ENCODE measurements around the gene PPP1R37. TPM values are rescaled to one million over a fixed set of nuclear protein-coding genes. Genes with fewer than 3 reads are reported as not detected.

PPP1R37 gene
- 20.4 and 20.5 TPM in 2 replicates for total RNA-seq

GRCh38 chr19:45092747-45093678, at the start of gene PPP1R37:
TSS of gene PPP1R37 (plus strand) at chr19:45093179. CDS start at chr19:45093326, 147 bp downstream.
- intact Hi-C loops (cut with micrococcal nuclease) = loop anchor here (1.0 to 5.0 kb wide), 8 partner anchors 24 to 624 kb away; partner anchors contain the start of genes CLASRP, POLR1G, PPP1R13L and TOMM40
- H3K9me3 Mint-ChIP-seq = peaks cover 3% of the 10 kb centered on the region
- H3K27ac Mint-ChIP-seq = peak within 1 kb of the TSS; percentile 97
- peak within 1 kb of the TSS; percentile 84 for H3K4me3 Mint-ChIP-seq
- peaks cover 18% of the 10 kb centered on the region for H3K36me3 Mint-ChIP-seq (ENCODE audit: low read depth)
- peak; percentile 92 for DNase-seq (ENCODE audit: low spot score)
- H3K4me1 Mint-ChIP-seq (ENCODE audit: low read depth) = peaks cover 46% of the 10 kb centered on the region
- no peaks in the 10 kb centered on the region for H3K27me3 Mint-ChIP-seq (ENCODE audit: insufficient read depth)

- H3K36me3 Mint-ChIP-seq (ENCODE audit: low read depth) = peaks cover 30% of the 10 kb centered on the region
- no peak for DNase-seq (ENCODE audit: low spot score)
- H3K4me3 Mint-ChIP-seq = no peak overlapping the region
- intact Hi-C loops (cut with micrococcal nuclease) = no loop called here
- H3K4me1 Mint-ChIP-seq (ENCODE audit: low read depth) = peaks cover 37% of the 10 kb centered on the region
- H3K27ac Mint-ChIP-seq = no peak overlapping the region
- no peaks in the 10 kb centered on the region for H3K9me3 Mint-ChIP-seq
- no peaks in the 10 kb centered on the region for H3K27me3 Mint-ChIP-seq (ENCODE audit: insufficient read depth)
Measured at GRCh38 chr19:45045671-45046353, 47.2 kb upstream of the PPP1R37 start.

- H3K27me3 Mint-ChIP-seq (ENCODE audit: insufficient read depth) = no peaks in the 10 kb centered on the region
- H3K4me3 Mint-ChIP-seq = no peak overlapping the region
- H3K27ac Mint-ChIP-seq = no peak overlapping the region
Measured at GRCh38 chr19:45046355-45046754, 46.6 kb upstream of the PPP1R37 start.

GRCh38 chr19:45047188-45047797, 45.7 kb upstream of the PPP1R37 start:
- Mint-ChIP-seq H3K27me3 (ENCODE audit: insufficient read depth) (no peaks in the 10 kb centered on the region), H3K4me1 (ENCODE audit: low read depth) (peaks cover 26% of the 10 kb centered on the region), H3K27ac (peak overlapping the region; percentile 71), H3K4me3 (peak overlapping the region; percentile 68), H3K9me3 (no peaks in the 10 kb centered on the region), H3K36me3 (ENCODE audit: low read depth) (peaks cover 21% of the 10 kb centered on the region)
- intact Hi-C loops (cut with micrococcal nuclease) = no loop called here
- DNase-seq (ENCODE audit: low spot score) = no peak

More at GRCh38 chr19:45046355-45046754, 46.6 kb upstream of the PPP1R37 start:
- Mint-ChIP-seq H3K4me1 (ENCODE audit: low read depth) (peaks cover 35% of the 10 kb centered on the region), H3K9me3 (no peaks in the 10 kb centered on the region), H3K36me3 (ENCODE audit: low read depth) (peaks cover 27% of the 10 kb centered on the region)
- no peak for DNase-seq (ENCODE audit: low spot score)
- intact Hi-C loops (cut with micrococcal nuclease) = no loop called here

- Mint-ChIP-seq H3K4me3 (no peak overlapping the region), H3K36me3 (ENCODE audit: low read depth) (peaks cover 28% of the 10 kb centered on the region), H3K9me3 (no peaks in the 10 kb centered on the region), H3K27ac (no peak overlapping the region), H3K4me1 (ENCODE audit: low read depth) (peaks cover 26% of the 10 kb centered on the region), H3K27me3 (ENCODE audit: insufficient read depth) (no peaks in the 10 kb centered on the region)
- no peak for DNase-seq (ENCODE audit: low spot score)
- intact Hi-C loops (cut with micrococcal nuclease) = no loop called here
Measured at GRCh38 chr19:45049073-45049736, 43.8 kb upstream of the PPP1R37 start.

GRCh38 chr19:45050036-45050435, 42.9 kb upstream of the PPP1R37 start:
- intact Hi-C loops (cut with micrococcal nuclease) = no loop called here
- no peak for DNase-seq (ENCODE audit: low spot score)
- H3K4me1 Mint-ChIP-seq (ENCODE audit: low read depth) = peaks cover 26% of the 10 kb centered on the region
- no peaks in the 10 kb centered on the region for H3K9me3 Mint-ChIP-seq
- H3K36me3 Mint-ChIP-seq (ENCODE audit: low read depth) = peaks cover 23% of the 10 kb centered on the region
- no peak overlapping the region for H3K27ac Mint-ChIP-seq
- H3K4me3 Mint-ChIP-seq = no peak overlapping the region
- H3K27me3 Mint-ChIP-seq (ENCODE audit: insufficient read depth) = no peaks in the 10 kb centered on the region

- Mint-ChIP-seq H3K9me3 (no peaks in the 10 kb centered on the region), H3K36me3 (ENCODE audit: low read depth) (peaks cover 26% of the 10 kb centered on the region), H3K4me3 (no peak overlapping the region), H3K27ac (no peak overlapping the region), H3K27me3 (ENCODE audit: insufficient read depth) (no peaks in the 10 kb centered on the region), H3K4me1 (ENCODE audit: low read depth) (peaks cover 7% of the 10 kb centered on the region)
- intact Hi-C loops (cut with micrococcal nuclease) = no loop called here
- no peak for DNase-seq (ENCODE audit: low spot score)
Measured at GRCh38 chr19:45051929-45052579, 40.9 kb upstream of the PPP1R37 start.

GRCh38 chr19:45056831-45057230, 36.1 kb upstream of the PPP1R37 start:
- Mint-ChIP-seq H3K9me3 (no peaks in the 10 kb centered on the region), H3K4me3 (no peak overlapping the region), H3K27ac (no peak overlapping the region), H3K4me1 (ENCODE audit: low read depth) (peaks cover 5% of the 10 kb centered on the region), H3K27me3 (ENCODE audit: insufficient read depth) (no peaks in the 10 kb centered on the region), H3K36me3 (ENCODE audit: low read depth) (peaks cover 45% of the 10 kb centered on the region)
- no peak for DNase-seq (ENCODE audit: low spot score)
- intact Hi-C loops (cut with micrococcal nuclease) = loop anchor here (5.0 kb wide), 1 partner anchor 155 kb away; no protein-coding TSS in a partner anchor

GRCh38 chr19:45057444-45057843, 35.5 kb upstream of the PPP1R37 start:
- Mint-ChIP-seq H3K4me3 (no peak overlapping the region), H3K9me3 (no peaks in the 10 kb centered on the region), H3K27me3 (ENCODE audit: insufficient read depth) (no peaks in the 10 kb centered on the region), H3K27ac (no peak overlapping the region), H3K4me1 (ENCODE audit: low read depth) (peaks cover 5% of the 10 kb centered on the region), H3K36me3 (ENCODE audit: low read depth) (peaks cover 44% of the 10 kb centered on the region)
- intact Hi-C loops (cut with micrococcal nuclease) = loop anchor here (5.0 kb wide), 1 partner anchor 155 kb away; no protein-coding TSS in a partner anchor
- DNase-seq (ENCODE audit: low spot score) = no peak

- H3K4me1 Mint-ChIP-seq (ENCODE audit: low read depth) = peaks cover 5% of the 10 kb centered on the region
- H3K36me3 Mint-ChIP-seq (ENCODE audit: low read depth) = peaks cover 41% of the 10 kb centered on the region
- no peaks in the 10 kb centered on the region for H3K9me3 Mint-ChIP-seq
- no peak for DNase-seq (ENCODE audit: low spot score)
- intact Hi-C loops (cut with micrococcal nuclease) = loop anchor here (1.0 to 5.0 kb wide), 4 partner anchors 19 to 156 kb away; partner anchors contain the start of gene CLASRP
- H3K27ac Mint-ChIP-seq = no peak overlapping the region
- H3K27me3 Mint-ChIP-seq (ENCODE audit: insufficient read depth) = no peaks in the 10 kb centered on the region
- H3K4me3 Mint-ChIP-seq = no peak overlapping the region
Measured at GRCh38 chr19:45058622-45059159, 34.3 kb upstream of the PPP1R37 start.

- no peak overlapping the region for H3K4me3 Mint-ChIP-seq
- H3K27ac Mint-ChIP-seq = peak overlapping the region; percentile 63
- intact Hi-C loops (cut with micrococcal nuclease) = loop anchor here (1.0 to 5.0 kb wide), 4 partner anchors 20 to 157 kb away; partner anchors contain the start of gene CLASRP
- no peaks in the 10 kb centered on the region for H3K27me3 Mint-ChIP-seq (ENCODE audit: insufficient read depth)
- H3K36me3 Mint-ChIP-seq (ENCODE audit: low read depth) = peaks cover 38% of the 10 kb centered on the region
- H3K9me3 Mint-ChIP-seq = no peaks in the 10 kb centered on the region
- H3K4me1 Mint-ChIP-seq (ENCODE audit: low read depth) = peaks cover 5% of the 10 kb centered on the region
- DNase-seq (ENCODE audit: low spot score) = peak; percentile 73
Measured at GRCh38 chr19:45059258-45059965, 33.6 kb upstream of the PPP1R37 start.

All from activated T-helper 1 cell treated with anti-CD3 and anti-CD28 coated beads, Interleukin-12 subunit alpha, Interleukin-12 subunit beta, Interleukin-2, Interleukin-4 antibody, amounts not matched to agents 30 ng/mL and 10 ng/mL and 1 ng/mL, durations not matched to agents 14 hours and 24 hours and 36 hours (primary cell).